OCI-LY7 (cell line): ENCODE results near the gene MESD. TPM values are rescaled to one million over a fixed set of nuclear protein-coding genes. Genes with fewer than 3 reads are reported as not detected.

Experiments
- BruUV-seq: library from RNA; stranded (reverse); fragments of 400-500 nt; replicated peaks from 2 replicates; lab custom pipeline; 2021; lab: Mats Ljungman, UMichigan
- CTCF ChIA-PET: fragments of 300-600 bp; sonication (Branson Sonifier 250); formaldehyde crosslinking; loops from one replicate; lab custom pipeline; 2022; ENCODE audit warnings: antibody characterized with exemption; ENCODE audit not compliant: unreplicated experiment; lab: Charles Lee
- POLR2A ChIA-PET: fragments of 300-600 bp; sonication (Branson Sonifier 250); formaldehyde crosslinking; loops from one replicate; lab custom pipeline; 2022; ENCODE audit warnings: antibody characterized with exemption; lab: Charles Lee
- DNase-seq: peaks from one replicate; pipeline ENCODE4 v3.0.0-alpha.2; 2015; ENCODE audit warnings: low spot score
- H2AFZ ChIP-seq: fragments of 200-600 bp; sonication (generic), shearing (Covaris generic); 2 replicates; pipeline ENCODE4 v1.6.1; 2014; ENCODE audit warnings: mild to moderate bottlenecking, antibody characterized with exemption, low read length, moderate library complexity
- H3K27ac ChIP-seq: fragments of 200-600 bp; sonication (generic); 2 replicates; pipeline ENCODE4 v1.5.1; 2014; ENCODE audit warnings: mixed run types, low read depth, mild to moderate bottlenecking, moderate library complexity, low read length, inconsistent platforms; ENCODE audit not compliant: poor library complexity, severe bottlenecking
- H3K36me3 ChIP-seq: fragments of 200-600 bp; sonication (generic); 2 replicates; pipeline ENCODE4 v1.6.1; 2014; ENCODE audit warnings: mild to moderate bottlenecking, antibody characterized with exemption, low read length, moderate library complexity, mixed read lengths; ENCODE audit not compliant: insufficient read depth
- H3K4me1 ChIP-seq: fragments of 200-600 bp; sonication (generic); 2 replicates; pipeline ENCODE4 v1.5.1; 2014; ENCODE audit warnings: mild to moderate bottlenecking, low read length; ENCODE audit not compliant: insufficient read depth, poor library complexity, severe bottlenecking
- H3K4me2 ChIP-seq: fragments of 200-600 bp; sonication (generic); 2 replicates; pipeline ENCODE4 v1.6.1; 2014; ENCODE audit warnings: mild to moderate bottlenecking, low read length
- H3K4me3 ChIP-seq: fragments of 200-600 bp; sonication (generic); 2 replicates; pipeline ENCODE4 v1.5.1; 2014; ENCODE audit warnings: mild to moderate bottlenecking, low read depth, low read length; ENCODE audit not compliant: poor library complexity, severe bottlenecking
- H3K79me2 ChIP-seq: fragments of 200-600 bp; sonication (generic); 2 replicates; pipeline ENCODE4 v1.6.1; 2016; ENCODE audit warnings: low read depth, mild to moderate bottlenecking, low read length, moderate library complexity, mixed read lengths; ENCODE audit not compliant: insufficient read depth
- H3K9me2 ChIP-seq: fragments of 200-600 bp; sonication (generic); 2 replicates; pipeline ENCODE4 v1.6.1; 2016; ENCODE audit warnings: mild to moderate bottlenecking, low read length, mixed read lengths; ENCODE audit not compliant: insufficient read depth
- H3K9me3 ChIP-seq: fragments of 200-600 bp; sonication (generic); 2 replicates; pipeline ENCODE4 v1.6.1; 2014; ENCODE audit warnings: mild to moderate bottlenecking, mixed run types, low read length, mixed read lengths
- H4K20me1 ChIP-seq: fragments of 200-600 bp; sonication (generic); 2 replicates; pipeline ENCODE4 v1.6.1; 2014; ENCODE audit warnings: mild to moderate bottlenecking, antibody characterized with exemption, low read length, moderate library complexity, mixed read lengths; ENCODE audit not compliant: insufficient read depth
- CTCF ChIP-seq: fragments of 200-600 bp; sonication (generic); conservative IDR thresholded peaks from 2 replicates; pipeline ENCODE4 v1.5.1; 2014; ENCODE audit warnings: mild to moderate bottlenecking, antibody characterized with exemption, low read length, moderate library complexity, mixed read lengths
- EZH2phosphoT487 ChIP-seq: fragments of 200-600 bp; sonication (generic); IDR thresholded peaks from 2 replicates; pipeline ENCODE4 v1.6.1; 2018; ENCODE audit warnings: low read depth, borderline replicate concordance, mild to moderate bottlenecking, mixed run types, antibody characterized with exemption, low read length, moderate library complexity, mixed read lengths
- intact Hi-C: fragments of 100-400 bp; cut with micrococcal nuclease; formaldehyde crosslinking; loops from one replicate; pipeline ENCODE4 v1.10.0; 2022; ENCODE audit not compliant: unreplicated experiment
- total RNA-seq, 2 experiments: library from RNA; depleted of rRNA in 1 of 2; stranded (reverse); fragments of >200 nt in 1 of 2; shearing (Covaris generic) in 1 of 2; gene quantifications; 2 replicates each; pipeline ENCODE4 v1.2.3, GENCODE V29; 2014 to 2022

Gene MESD
- total RNA-seq, 2 experiments from 2014 or later, result 17.3 to 27.7 TPM

- CTCF ChIA-PET, result no interaction called here
These were observed 83.4 kb downstream of the MESD start for GRCh38 chr15:80906159-80906766.

GRCh38 chr15:80904998-80905397, 84.6 kb downstream of the MESD start:
- ChIA-PET POLR2A (no interaction called here), CTCF (no interaction called here)
- Histone ChIP-seq H3K4me2 (no peak overlapping the region), H3K27ac (no peak overlapping the region), H3K4me3 (no peak overlapping the region), H3K9me3 (no peaks in the 10 kb centered on the region), H2AFZ (no peak overlapping the region), H3K4me1 (no peaks in the 10 kb centered on the region), H3K79me2 (no peaks in the 10 kb centered on the region), H3K36me3 (no peaks in the 10 kb centered on the region), H4K20me1 (no peaks in the 10 kb centered on the region), H3K9me2 (no peaks in the 10 kb centered on the region)
- TF ChIP-seq EZH2phosphoT487 (no peak), CTCF (no peak)
- BruUV-seq, result no TSS peak
- no peak for DNase-seq
- intact Hi-C loops, result no loop called here

More at GRCh38 chr15:80906159-80906766, 83.4 kb downstream of the MESD start:
- Histone ChIP-seq H4K20me1 (no peaks in the 10 kb centered on the region), H3K79me2 (no peaks in the 10 kb centered on the region), H3K4me3 (no peak overlapping the region), H3K9me2 (no peaks in the 10 kb centered on the region), H3K36me3 (no peaks in the 10 kb centered on the region), H3K4me1 (no peaks in the 10 kb centered on the region), H3K4me2 (no peak overlapping the region), H2AFZ (no peak overlapping the region), H3K27ac (no peak overlapping the region), H3K9me3 (no peaks in the 10 kb centered on the region)
- POLR2A ChIA-PET, result no interaction called here
- TF ChIP-seq EZH2phosphoT487 (no peak), CTCF (no peak)
- intact Hi-C loops, result no loop called here
- no peak for DNase-seq
- BruUV-seq, result no TSS peak

GRCh38 chr15:80902298-80902801, 87.3 kb downstream of the MESD start:
- Histone ChIP-seq H3K36me3 (no peaks in the 10 kb centered on the region), H3K4me3 (no peak overlapping the region), H4K20me1 (no peaks in the 10 kb centered on the region), H3K4me2 (no peak overlapping the region), H3K27ac (no peak overlapping the region), H3K9me2 (no peaks in the 10 kb centered on the region), H3K79me2 (no peaks in the 10 kb centered on the region), H3K9me3 (no peaks in the 10 kb centered on the region), H3K4me1 (no peaks in the 10 kb centered on the region), H2AFZ (no peak overlapping the region)
- no TSS peak for BruUV-seq
- ChIA-PET CTCF (no interaction called here), POLR2A (no interaction called here)
- TF ChIP-seq CTCF (no peak), EZH2phosphoT487 (no peak)
- intact Hi-C loops, result no loop called here
- DNase-seq, result no peak
